SW480 (cell line): ENCODE measurements around the gene ZRSR2.

Experiments used
- DNase-seq: peaks from one replicate; pipeline ENCODE4 v3.0.0-alpha.2; 2016; ENCODE audit warnings: low spot score

ZRSR2 gene

DNA sequence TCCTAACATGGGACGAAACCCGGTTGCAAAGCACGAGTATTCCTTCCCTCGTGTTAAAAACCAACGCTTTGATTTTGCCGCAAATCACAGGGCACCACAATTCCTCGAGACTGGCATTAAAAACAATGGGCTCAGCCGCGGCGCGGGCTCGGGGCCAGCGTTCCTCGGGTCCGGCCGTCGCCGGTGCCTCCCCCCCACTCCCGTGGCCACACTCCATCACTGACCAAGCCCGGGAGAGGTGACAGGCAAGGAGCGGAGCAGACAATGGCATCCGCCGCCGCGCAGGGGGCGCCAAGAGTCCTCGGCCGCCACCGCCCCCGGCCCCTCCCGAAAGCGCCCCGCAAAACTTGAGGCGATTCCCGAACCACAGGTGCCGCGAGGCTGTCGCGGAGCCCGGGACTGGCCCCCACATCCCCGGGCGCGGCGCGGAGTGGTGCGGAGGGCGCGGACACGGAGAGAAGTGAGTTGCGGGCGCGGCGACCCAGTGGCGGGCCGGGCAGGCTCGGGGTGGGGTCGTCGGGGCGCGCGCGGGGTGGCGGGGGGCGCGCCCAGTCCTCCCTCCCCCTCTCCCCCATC is 63.9 kb downstream of the ZRSR2 start:
- DNase-seq, result peak; percentile 52

DNA sequence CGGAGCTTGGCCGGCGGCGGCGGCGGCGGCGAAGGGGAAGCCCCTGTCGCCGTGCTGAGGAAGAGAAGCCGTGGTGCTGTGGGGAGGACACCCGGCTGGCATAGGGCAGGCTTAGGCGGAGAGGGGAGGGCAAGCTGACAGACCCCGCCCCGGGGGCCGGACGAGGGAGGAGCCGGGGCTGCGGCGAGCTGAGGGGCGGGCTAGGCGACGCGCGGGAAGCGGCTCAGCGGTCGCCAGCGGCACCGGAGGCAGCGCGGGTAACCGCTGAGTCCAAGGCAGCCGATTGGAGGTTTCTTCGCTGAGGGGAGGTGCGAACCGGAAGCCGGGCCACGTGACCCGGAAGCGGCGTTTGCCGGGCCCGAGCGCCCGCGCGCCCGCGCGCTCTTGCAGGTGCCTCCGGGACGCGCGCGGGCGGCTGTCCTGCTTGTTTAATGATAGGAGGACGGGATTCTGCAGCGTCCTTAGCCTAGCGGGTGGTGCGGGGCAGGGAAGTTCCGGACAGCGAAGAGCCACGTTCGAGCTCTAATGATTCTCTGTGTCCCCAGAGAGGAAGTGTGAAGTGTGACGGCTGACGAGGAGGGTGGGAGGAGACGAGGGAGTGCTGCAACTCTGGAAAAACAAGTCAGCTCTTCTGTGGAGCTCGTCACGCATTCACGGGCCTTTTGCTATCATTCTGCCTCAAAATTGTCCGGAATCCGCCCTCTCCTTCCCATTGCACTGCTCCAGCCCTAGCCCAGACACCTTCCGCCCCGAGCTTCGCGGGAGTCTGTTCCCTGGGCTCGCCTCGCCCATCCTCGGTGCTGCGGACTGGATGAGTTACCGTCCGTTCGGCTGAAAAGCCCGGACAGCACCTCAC is 64.7 kb downstream of the ZRSR2 start, which contains the start of gene AP1S2:
Gene AP1S2 (minus strand): TSS at position 102 of the 856 bp plus-strand sequence. CDS start 2,289 bp downstream, outside the sequence.
- peak; percentile 94 for DNase-seq

DNA sequence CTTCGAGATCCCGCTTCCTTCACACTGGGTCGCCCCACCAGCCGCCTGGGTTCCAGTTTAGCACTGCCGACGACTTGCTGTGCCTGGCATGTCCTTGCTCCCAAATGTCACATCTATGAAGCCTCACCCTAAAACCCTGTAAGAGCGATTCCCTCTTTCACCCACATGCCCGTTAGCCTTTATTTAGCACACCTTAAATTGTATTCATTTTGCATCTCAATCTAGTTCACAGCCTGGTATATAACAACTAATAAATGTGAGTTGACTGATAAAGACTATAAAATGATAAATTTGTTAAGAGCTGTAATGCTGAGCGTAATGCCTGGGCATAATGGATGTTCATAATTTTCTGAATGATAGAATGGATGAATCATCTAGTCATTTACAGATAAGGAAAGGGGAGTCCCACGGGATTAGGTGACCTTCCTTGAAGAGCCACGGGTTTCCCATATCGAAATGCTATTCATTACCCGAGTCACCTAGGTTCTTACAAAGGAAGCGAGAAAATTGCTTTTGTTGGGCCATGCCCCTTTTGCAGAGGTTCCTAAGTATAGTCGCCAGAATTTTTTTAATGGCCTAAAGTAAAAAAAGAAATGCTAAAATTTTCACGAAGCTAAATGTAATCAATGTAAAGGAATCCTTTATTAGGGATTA is 65.4 kb downstream of the ZRSR2 start:
- DNase-seq, result peak; percentile 53

DNA sequence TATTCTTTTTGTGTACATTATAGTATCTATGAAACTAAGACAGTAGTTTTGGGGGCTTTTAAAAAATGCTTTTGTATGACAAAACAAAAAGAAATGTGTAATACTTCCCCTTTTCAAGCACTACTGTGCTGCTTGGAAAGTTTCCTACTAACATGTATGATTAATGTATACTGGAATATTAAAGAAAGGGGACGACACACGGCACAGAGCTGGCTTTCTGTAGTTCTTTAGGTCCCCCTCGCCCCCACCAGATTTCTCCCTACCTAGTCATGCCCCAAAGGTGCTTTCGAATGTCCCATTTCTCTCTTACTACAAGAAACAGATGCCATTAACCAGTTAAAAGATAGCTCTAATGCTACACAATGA is 65.9 kb downstream of the ZRSR2 start:
- DNase-seq, result peak; percentile 2

DNA sequence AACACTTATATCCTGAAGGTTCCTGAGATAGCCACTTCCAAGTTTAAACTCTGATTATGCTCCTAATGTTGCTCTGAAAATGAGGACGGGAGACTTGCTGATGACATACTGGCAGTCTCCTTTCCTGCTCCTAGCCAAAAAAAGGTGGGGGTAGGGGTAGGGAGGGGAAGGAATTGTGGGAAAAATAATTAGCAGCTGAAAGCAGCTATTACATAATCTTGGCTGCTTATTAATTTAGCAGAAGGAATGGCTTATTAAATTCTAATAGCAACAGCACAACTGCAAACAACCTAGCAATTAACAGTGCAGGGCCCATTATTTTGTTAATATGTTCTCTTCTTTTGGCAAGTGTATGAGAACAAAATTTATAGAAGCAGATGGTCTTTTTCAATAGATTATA is 66.4 kb downstream of the ZRSR2 start:
- DNase-seq, result no peak

DNA sequence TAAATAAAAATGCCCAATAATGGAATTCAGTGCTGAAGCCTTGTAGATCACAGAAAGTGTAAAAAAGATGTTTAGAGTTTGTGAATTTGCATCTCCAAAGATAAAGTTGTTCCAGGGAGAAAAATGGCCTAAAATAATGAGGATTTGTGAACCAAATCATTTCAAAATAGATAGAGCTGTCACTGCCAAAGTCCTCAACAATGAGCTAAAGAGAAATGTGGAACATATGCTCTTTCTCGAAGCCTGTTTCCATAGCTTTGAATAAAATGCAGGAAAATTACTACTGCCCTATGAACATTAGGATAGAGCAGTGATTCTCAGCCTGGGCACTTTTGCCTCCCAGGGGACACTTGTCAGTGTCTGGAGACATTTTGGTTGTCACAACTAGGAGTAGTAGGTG is 67.8 kb downstream of the ZRSR2 start:
- DNase-seq, result no peak

DNA sequence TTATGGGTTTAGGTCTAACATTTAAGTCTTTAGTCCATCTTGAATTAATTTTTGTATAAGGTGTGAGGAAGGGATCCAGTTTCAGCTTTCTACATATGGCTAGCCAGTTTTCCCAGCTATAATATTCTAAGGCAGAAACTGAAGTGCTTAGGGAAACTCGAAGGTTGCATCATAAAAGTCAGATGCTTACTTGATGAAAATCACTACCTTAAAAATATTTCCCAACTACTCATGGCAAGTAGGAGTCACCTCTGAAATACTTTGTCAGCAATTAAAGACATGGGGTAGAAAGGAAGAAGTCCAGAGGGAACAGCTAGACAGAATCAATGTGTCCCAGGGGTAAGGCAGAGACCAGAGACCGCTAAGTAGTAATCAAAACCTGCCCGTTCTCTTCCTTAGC is 70.6 kb downstream of the ZRSR2 start:
- no peak for DNase-seq

DNA sequence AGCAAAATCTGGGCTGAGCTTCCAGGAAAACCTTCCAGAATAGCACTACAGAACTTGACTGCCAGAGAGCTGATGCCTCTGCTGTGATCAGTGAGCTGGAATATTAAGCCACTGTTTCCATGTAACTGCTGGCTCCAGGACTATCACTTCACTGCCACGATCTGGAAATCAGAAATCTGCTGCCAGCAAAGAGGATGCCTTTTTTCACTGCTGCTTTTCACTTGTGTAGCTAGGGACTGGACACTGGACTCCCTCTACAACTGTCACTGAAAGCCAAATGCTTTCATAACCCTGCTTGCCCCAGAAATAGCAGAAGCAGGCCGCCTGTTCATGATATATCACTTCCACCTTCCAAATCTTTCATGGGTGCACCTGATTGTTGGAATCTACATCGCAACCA is 73.7 kb downstream of the ZRSR2 start:
- no peak for DNase-seq

DNA sequence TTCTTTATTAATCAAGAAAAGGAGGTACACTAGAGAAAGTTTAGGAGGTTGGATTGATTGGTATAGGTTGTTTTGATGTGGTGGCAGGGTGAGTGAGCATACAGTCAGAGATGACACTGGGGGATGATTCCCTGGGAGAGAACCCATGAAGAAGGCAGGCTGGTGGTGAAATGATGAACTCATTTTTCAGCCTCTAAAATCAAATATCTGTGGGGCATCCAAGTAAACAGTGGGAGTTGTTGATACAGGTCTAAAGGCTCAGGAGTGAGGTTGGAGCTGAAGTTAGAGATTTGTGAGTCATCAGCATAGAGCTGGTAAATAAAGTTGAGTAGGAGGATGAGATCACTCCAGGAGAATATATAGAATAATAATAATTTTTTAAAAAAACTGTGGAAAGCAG is 74.3 kb downstream of the ZRSR2 start:
- DNase-seq, result no peak

DNA sequence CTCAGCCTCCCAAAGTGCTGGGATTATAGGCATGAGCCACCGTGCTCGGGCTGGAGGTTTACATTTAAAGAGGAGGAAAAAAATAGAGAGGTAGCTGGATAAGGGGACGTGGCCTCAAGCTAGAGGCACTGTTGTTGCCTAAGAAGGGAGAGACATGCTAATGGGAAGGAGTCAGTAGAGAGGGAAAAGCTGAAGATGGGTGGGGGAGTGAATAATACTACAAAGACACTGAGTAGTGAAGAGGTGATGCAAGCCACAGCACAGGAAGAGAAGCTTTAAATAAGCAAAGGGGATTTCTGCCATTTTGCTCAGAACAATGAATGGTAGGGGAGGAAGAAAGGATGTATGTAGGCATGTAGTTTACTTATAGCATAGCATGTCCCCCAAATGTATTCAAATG is 75.9 kb downstream of the ZRSR2 start:
- no peak for DNase-seq

DNA sequence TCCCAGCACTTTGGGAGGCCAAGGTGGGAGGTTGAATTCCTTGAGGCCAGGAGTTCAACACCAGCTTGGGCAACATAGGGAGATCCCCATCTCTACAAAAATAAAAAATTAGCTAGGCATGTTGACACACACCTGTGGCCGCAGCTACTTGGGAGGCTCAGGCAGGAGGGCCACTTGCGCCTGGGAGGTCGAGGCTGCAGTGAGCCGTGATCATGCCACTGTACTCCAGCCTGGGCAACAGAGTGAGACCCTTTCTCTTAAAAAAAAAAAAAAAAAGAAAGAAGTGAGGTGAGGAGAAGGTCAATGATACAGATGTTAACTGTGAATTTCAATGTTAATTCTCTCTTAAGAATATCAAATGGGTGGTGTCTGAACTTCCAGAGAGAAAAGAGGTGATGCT is 79.4 kb downstream of the ZRSR2 start:
- DNase-seq, result no peak

DNA sequence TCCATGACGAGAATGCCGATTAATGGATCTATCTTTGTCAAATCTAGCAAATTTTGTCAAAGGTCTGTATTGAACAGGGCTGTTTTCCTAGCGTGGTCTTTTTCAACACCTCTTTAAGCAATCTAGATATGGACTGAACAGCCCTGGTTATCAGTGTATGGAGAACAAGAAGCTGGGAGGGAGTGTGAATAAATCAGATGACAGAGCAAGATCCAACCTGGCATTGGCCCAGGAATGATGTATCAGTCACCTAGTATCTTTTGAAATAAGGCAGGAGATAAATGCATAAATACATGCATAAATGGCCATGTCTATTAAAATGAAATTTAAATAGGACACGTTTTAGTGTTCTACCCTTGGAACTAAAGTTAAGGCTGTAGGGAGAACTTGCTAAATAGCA is 80.0 kb downstream of the ZRSR2 start:
- no peak for DNase-seq
